OCI-LY7 (cell line): ENCODE results near the gene PPP2R2B. TPM values are rescaled to one million over a fixed set of nuclear protein-coding genes. Genes with fewer than 3 reads are reported as not detected.

Source experiments
- BruUV-seq: library from RNA; stranded (reverse); fragments of 400-500 nt; replicated peaks from 2 replicates; lab custom pipeline; 2021; lab: Mats Ljungman, UMichigan
- CTCF ChIA-PET: fragments of 300-600 bp; sonication (Branson Sonifier 250); formaldehyde crosslinking; loops from one replicate; lab custom pipeline; 2022; ENCODE audit warnings: antibody characterized with exemption; ENCODE audit not compliant: unreplicated experiment; lab: Charles Lee
- POLR2A ChIA-PET: fragments of 300-600 bp; sonication (Branson Sonifier 250); formaldehyde crosslinking; loops from one replicate; lab custom pipeline; 2022; ENCODE audit warnings: antibody characterized with exemption; lab: Charles Lee
- DNase-seq: peaks from one replicate; pipeline ENCODE4 v3.0.0-alpha.2; 2015; ENCODE audit warnings: low spot score
- H2AFZ ChIP-seq: fragments of 200-600 bp; sonication (generic), shearing (Covaris generic); 2 replicates; pipeline ENCODE4 v1.6.1; 2014; ENCODE audit warnings: mild to moderate bottlenecking, antibody characterized with exemption, low read length, moderate library complexity
- H3K27ac ChIP-seq: fragments of 200-600 bp; sonication (generic); 2 replicates; pipeline ENCODE4 v1.5.1; 2014; ENCODE audit warnings: mixed run types, low read depth, mild to moderate bottlenecking, moderate library complexity, low read length, inconsistent platforms; ENCODE audit not compliant: poor library complexity, severe bottlenecking
- H3K36me3 ChIP-seq: fragments of 200-600 bp; sonication (generic); 2 replicates; pipeline ENCODE4 v1.6.1; 2014; ENCODE audit warnings: mild to moderate bottlenecking, antibody characterized with exemption, low read length, moderate library complexity, mixed read lengths; ENCODE audit not compliant: insufficient read depth
- H3K4me1 ChIP-seq: fragments of 200-600 bp; sonication (generic); 2 replicates; pipeline ENCODE4 v1.5.1; 2014; ENCODE audit warnings: mild to moderate bottlenecking, low read length; ENCODE audit not compliant: insufficient read depth, poor library complexity, severe bottlenecking
- H3K4me2 ChIP-seq: fragments of 200-600 bp; sonication (generic); 2 replicates; pipeline ENCODE4 v1.6.1; 2014; ENCODE audit warnings: mild to moderate bottlenecking, low read length
- H3K4me3 ChIP-seq: fragments of 200-600 bp; sonication (generic); 2 replicates; pipeline ENCODE4 v1.5.1; 2014; ENCODE audit warnings: mild to moderate bottlenecking, low read depth, low read length; ENCODE audit not compliant: poor library complexity, severe bottlenecking
- H3K79me2 ChIP-seq: fragments of 200-600 bp; sonication (generic); 2 replicates; pipeline ENCODE4 v1.6.1; 2016; ENCODE audit warnings: low read depth, mild to moderate bottlenecking, low read length, moderate library complexity, mixed read lengths; ENCODE audit not compliant: insufficient read depth
- H3K9me2 ChIP-seq: fragments of 200-600 bp; sonication (generic); 2 replicates; pipeline ENCODE4 v1.6.1; 2016; ENCODE audit warnings: mild to moderate bottlenecking, low read length, mixed read lengths; ENCODE audit not compliant: insufficient read depth
- H3K9me3 ChIP-seq: fragments of 200-600 bp; sonication (generic); 2 replicates; pipeline ENCODE4 v1.6.1; 2014; ENCODE audit warnings: mild to moderate bottlenecking, mixed run types, low read length, mixed read lengths
- H4K20me1 ChIP-seq: fragments of 200-600 bp; sonication (generic); 2 replicates; pipeline ENCODE4 v1.6.1; 2014; ENCODE audit warnings: mild to moderate bottlenecking, antibody characterized with exemption, low read length, moderate library complexity, mixed read lengths; ENCODE audit not compliant: insufficient read depth
- CTCF ChIP-seq: fragments of 200-600 bp; sonication (generic); conservative IDR thresholded peaks from 2 replicates; pipeline ENCODE4 v1.5.1; 2014; ENCODE audit warnings: mild to moderate bottlenecking, antibody characterized with exemption, low read length, moderate library complexity, mixed read lengths
- EZH2phosphoT487 ChIP-seq: fragments of 200-600 bp; sonication (generic); IDR thresholded peaks from 2 replicates; pipeline ENCODE4 v1.6.1; 2018; ENCODE audit warnings: low read depth, borderline replicate concordance, mild to moderate bottlenecking, mixed run types, antibody characterized with exemption, low read length, moderate library complexity, mixed read lengths
- intact Hi-C: fragments of 100-400 bp; cut with micrococcal nuclease; formaldehyde crosslinking; loops from one replicate; pipeline ENCODE4 v1.10.0; 2022; ENCODE audit not compliant: unreplicated experiment
- total RNA-seq, 2 experiments: library from RNA; depleted of rRNA in 1 of 2; stranded (reverse); fragments of >200 nt in 1 of 2; shearing (Covaris generic) in 1 of 2; gene quantifications; 2 replicates each; pipeline ENCODE4 v1.2.3, GENCODE V29; 2014 to 2022

Gene PPP2R2B
- total RNA-seq, 2 experiments from 2014 or later: not detected

- no peaks in the 10 kb centered on the region for H3K36me3 ChIP-seq
- H4K20me1 ChIP-seq: no peaks in the 10 kb centered on the region; the same call in 1 of the 2 replicates
- no peak overlapping the region for H3K4me2 ChIP-seq
- H2AFZ ChIP-seq: no peak overlapping the region
- H3K27ac ChIP-seq: no peak overlapping the region
- no peaks in the 10 kb centered on the region for H3K4me1 ChIP-seq
- POLR2A ChIA-PET: interaction anchor here (0.9 kb wide), 1 partner anchor 8 kb away, joined by 3 read pairs; no protein-coding TSS in a partner anchor
- CTCF ChIA-PET: no interaction called here
- DNase-seq: no peak
- H3K9me3 ChIP-seq: no peaks in the 10 kb centered on the region
- H3K4me3 ChIP-seq: no peak overlapping the region
- H3K79me2 ChIP-seq: no peaks in the 10 kb centered on the region
- intact Hi-C loops: no loop called here
- TF ChIP-seq CTCF (no peak), EZH2phosphoT487 (no peak)
- BruUV-seq: no TSS peak
- no peaks in the 10 kb centered on the region for H3K9me2 ChIP-seq
Observed at GRCh38 chr5:146640285-146640896, 238.2 kb downstream of the PPP2R2B start.

GRCh38 chr5:146635443-146635842 lies 243.1 kb downstream of the PPP2R2B start:
- Histone ChIP-seq H3K4me3 (no peak overlapping the region), H4K20me1 (no peaks in the 10 kb centered on the region), H3K4me2 (no peak overlapping the region), H3K9me3 (no peaks in the 10 kb centered on the region), H3K27ac (no peak overlapping the region), H3K79me2 (no peaks in the 10 kb centered on the region), H3K36me3 (no peaks in the 10 kb centered on the region), H3K9me2 (no peaks in the 10 kb centered on the region), H2AFZ (no peak overlapping the region), H3K4me1 (no peaks in the 10 kb centered on the region)
- intact Hi-C loops: no loop called here
- POLR2A ChIA-PET: no interaction called here
- DNase-seq: no peak
- CTCF ChIA-PET: no interaction called here
- TF ChIP-seq EZH2phosphoT487 (no peak), CTCF (no peak)
- no TSS peak for BruUV-seq

- H3K9me3 ChIP-seq: no peaks in the 10 kb centered on the region
- H3K79me2 ChIP-seq: no peaks in the 10 kb centered on the region
- ChIA-PET CTCF (interaction anchor here (0.6 kb wide), 1 partner anchor 37 kb away, joined by 4 read pairs; no protein-coding TSS in a partner anchor), POLR2A (no interaction called here)
- DNase-seq: no peak
- no peaks in the 10 kb centered on the region for H3K36me3 ChIP-seq
- H2AFZ ChIP-seq: no peak overlapping the region
- no peaks in the 10 kb centered on the region for H4K20me1 ChIP-seq
- TF ChIP-seq CTCF (no peak), EZH2phosphoT487 (no peak)
- H3K4me2 ChIP-seq: no peak overlapping the region
- intact Hi-C loops: no loop called here
- no peak overlapping the region for H3K4me3 ChIP-seq
- BruUV-seq: no TSS peak
- no peaks in the 10 kb centered on the region for H3K4me1 ChIP-seq
- H3K9me2 ChIP-seq: no peaks in the 10 kb centered on the region
- no peak overlapping the region for H3K27ac ChIP-seq
Observed at GRCh38 chr5:146633323-146633764, 245.2 kb downstream of the PPP2R2B start.
